GM18520 (cell line): ENCODE results near the gene TWIST2.

ENCODE experiments used
- ATAC-seq: cut with Tn5 transposase; IDR thresholded peaks from one replicate; pipeline ENCODE4 v1.9.1; 2021; ENCODE audit not compliant: unreplicated experiment

TWIST2 gene

DNA sequence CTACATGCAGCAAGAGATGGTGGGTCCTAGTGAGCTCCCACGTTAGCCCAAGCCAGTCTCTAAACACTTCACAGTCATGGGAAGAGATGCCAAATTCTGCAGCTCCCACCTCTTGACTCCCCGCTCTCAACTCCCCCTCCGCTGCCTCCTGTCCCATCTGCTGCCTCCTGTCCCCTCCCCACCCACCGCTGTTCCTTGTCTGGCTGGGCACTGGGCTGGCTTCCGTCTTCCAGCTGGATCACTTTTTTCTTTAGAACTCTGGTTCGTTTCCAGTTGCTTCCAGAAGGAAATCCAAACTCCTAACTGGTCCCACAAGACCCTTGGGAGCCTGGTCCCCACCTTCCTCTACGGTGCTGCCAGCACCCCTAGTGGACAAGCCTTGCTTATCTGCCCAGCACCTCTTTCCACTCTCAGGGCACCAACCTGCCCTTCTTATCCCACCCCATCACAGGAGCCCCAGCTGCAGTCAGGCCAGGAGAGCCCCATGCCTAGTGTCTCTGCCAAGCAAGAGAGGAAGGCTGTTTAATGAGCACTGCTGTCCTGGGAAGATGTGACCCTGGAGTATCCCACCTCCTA is 12.1 kb upstream of the TWIST2 start:
- no peak for ATAC-seq

GRCh38 chr2:238838786-238839327 is 9.0 kb upstream of the TWIST2 start:
- ATAC-seq: no peak

DNA sequence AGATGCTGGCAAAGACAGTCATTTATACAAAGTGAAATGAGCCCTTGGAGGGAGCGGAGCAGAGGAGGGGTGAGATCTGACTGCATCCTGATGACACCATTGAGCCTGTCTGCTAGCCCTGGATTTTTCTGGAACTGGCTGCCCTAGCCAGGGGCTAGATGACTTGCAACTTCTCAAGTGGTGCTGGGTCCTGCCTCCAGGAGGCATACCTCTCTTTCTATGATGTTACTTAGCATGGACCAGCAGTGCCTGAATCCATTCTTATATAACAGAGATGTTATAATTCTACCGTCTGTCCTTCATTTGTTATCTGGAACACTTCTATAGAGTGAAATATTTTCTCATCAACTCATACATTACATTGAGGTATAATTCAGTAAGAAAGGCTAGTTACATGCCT is 8.5 kb upstream of the TWIST2 start:
- no peak for ATAC-seq

- no peak for ATAC-seq
Observed at GRCh38 chr2:238841542-238842164, 6.2 kb upstream of the TWIST2 start.

DNA sequence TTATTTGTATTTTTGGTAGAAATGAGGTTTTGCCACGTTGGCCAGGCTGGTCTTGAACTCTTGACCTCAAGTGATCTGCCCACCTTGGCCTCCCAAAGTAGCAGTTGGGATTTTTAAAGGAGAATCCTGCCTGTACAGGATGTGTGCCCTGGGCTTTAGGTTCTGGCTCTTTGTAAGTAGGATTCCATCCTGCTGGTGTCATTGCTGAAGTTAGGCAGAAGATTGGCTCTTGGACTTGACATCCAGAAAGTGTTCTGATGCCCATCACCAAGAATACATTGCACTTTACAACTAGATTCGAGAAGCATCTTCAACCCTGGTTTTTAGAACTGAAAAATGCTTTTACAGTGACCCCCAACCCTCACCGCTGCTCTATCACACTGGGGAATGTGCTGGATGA is 4.4 kb upstream of the TWIST2 start:
- no peak for ATAC-seq

GRCh38 chr2:238845583-238846377 is 2.1 kb upstream of the TWIST2 start:
- ATAC-seq: no peak

- no peak for ATAC-seq
Observed at GRCh38 chr2:238846378-238846627, 1.6 kb upstream of the TWIST2 start.

DNA sequence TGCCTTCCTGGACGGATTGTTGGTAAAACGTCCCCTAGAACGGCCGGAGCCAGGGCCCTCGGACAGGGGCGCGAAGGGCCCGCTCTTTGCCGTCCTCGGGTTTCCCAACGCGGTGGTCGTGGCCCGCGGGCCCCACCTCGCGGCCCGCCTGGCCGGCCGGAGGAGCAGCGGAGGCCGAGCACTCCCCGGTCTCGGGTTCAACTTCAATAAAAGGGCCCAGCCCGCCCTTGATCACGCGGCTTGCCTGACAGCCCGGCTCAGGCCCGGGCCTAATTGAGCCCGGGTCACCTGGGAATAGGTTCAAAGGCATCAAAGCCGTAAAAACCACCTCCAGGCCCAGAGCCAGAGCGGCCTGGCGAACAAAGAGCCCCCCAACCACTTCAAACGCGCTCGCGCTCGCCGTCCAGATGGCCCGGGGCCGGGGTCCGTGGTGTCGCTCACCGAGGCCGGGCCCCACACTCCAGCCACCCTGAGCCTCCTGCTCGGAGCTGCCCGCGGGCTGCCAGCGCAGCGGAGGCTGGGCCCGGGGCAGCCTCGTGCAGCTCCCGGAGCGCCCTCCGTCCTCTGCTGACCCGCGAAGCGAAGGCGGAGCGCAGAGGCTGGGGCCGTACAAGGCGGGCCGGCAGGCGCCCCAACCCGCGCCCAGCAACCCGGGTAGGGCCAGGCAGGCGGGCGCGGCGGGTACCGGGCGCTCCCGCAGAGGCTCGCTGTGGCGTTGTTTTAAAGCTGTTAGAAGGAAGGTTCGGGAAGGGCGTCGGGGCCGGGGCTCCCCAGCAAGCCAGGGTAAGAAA is 1.1 kb upstream of the TWIST2 start:
- ATAC-seq: no peak

DNA sequence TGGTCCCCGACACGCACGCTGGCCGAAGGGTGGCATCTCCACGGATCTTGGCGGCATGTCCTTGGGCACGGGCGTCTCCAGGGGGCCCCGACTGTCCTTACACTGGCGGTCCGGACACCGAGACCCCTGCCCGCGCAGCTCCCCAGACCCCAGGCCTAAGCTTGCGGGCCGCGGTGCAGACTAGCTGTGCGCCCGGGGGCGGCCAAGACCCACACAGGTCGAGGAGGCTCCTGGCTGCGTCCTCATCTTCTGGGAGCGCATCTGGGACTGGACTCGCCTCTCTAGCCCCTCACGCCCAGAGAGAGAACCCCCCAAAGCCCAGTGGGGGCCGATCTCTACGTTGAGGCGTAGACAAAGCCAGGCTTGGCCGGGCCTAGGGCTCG is 475 bp upstream of the TWIST2 start:
- ATAC-seq: no peak

DNA sequence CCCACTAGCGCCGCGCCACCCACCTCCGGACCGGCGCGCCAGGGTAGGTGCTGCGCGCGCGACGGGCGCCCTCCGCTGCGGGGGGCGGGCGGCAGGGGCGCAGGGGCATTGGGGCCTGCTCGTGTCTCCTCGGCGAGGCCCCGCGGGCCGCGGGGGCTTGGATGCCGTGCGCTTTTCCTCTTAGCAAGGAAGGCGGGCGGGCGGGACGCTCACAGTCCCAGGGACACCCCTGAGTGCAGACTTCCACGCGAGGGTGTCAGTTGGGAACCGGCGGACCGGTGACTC is 748 bp downstream of the TWIST2 start:
- ATAC-seq: no peak

DNA sequence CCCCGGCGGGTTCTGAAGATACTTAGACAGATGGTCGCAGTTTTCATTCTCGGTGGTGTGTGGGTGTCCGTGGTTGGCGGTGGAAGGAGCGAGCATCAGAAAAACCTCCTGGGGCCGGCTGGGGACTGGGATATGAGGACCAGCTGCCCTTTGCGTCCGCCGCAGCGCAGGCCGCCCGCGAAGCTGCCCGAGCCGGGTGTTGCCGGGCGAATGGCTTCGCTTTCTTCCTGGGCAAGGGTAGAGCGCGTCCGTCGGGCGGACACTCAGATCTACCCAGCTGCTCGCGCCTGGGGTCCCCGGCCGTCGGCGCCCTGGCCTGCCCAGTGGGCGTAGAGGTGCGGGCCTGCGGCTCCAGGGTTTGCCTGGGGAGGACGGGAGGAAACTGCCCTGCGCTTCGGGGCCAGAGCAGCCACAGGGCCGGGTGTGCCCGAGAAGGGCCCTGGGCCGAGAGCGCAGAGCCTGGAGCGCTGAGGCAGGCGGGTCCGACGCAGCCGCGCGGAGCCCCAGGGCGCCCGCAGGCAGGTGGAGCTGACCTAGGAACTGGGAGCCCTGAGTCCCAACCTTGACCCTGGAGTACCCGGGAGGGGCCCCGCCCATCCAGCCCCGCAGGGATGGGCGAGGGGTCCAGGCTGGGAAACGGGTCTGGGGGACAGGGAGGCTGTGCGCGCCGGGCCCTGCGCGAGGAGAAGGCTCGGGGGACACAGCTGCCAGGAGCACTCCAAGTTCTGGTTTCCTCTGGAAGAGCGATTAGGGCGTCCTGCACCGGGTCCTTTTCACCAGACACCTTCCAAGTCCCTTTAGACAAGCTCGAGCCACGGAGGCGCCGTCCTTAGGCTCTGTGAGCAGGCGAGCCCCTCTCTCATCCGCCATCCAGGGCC is 1.3 kb downstream of the TWIST2 start:
- ATAC-seq: no peak

DNA sequence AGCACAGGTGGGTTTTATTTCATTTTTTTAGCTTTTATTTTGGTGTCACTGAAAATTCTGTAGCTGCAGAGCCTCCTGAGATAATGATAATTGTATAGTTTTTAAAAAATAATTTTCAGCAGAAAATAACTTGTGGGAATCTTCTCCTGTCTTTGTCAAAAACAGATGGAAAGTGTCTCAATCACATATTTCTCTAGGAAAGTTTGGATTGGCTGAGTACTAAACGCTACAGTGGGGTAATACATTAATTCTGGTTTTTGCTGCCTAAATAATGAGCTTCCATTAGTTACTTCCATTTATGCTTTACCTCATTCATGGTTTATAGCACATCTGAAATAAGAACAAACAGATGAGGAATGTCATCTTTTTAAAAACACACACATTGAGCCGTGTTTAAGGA is 2.2 kb downstream of the TWIST2 start:
- no peak for ATAC-seq

GRCh38 chr2:238851026-238851425 is 3.1 kb downstream of the TWIST2 start:
- no peak for ATAC-seq

DNA sequence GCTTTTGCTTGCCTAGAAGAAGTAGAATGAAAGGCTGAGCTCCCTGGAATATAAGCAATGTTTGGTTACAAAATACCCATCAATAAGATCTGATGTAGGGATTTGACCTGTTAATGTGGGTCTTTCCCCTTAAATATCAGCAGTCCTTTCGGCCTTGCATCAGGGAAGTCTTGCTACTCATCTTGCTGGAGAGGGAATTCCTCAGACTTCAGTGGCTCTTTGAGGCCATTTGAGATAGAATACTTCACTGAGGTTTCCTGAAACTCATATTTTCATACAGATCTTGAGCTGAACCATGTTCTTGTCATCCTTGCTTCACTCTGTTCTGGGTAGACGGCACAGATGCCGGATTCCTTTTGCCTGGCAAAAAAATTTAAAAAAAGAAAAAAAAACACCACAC is 3.9 kb downstream of the TWIST2 start:
- no peak for ATAC-seq

DNA sequence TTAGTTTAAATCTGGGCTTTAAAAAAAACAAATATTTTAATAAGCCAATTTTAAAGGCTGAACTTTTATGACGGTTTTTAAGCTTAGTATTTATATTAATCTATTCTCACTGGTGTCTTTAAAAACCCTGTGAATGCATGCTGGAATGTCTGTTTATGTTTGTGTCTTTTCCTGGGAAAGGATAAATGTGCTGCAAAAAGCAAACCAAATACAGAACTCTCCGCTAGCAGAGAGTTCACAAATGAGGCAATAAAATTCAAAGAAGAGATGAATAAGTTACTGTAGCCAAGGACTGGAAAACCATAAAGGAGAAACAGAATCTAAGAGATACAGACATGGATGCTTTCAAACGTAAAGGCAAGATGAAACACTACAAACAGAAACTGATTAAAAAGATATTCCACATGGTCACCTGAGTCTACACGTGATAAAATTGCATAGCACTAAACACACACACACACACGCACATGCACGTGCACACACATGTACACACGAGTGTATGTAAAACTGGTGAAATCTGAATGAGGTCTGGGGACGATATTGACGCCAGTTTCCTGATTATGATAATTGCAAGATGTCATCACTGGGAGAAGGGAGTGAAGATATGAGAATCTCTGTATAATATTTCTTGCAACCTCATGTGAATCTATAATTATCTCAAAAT is 4.5 kb downstream of the TWIST2 start:
- no peak for ATAC-seq

DNA sequence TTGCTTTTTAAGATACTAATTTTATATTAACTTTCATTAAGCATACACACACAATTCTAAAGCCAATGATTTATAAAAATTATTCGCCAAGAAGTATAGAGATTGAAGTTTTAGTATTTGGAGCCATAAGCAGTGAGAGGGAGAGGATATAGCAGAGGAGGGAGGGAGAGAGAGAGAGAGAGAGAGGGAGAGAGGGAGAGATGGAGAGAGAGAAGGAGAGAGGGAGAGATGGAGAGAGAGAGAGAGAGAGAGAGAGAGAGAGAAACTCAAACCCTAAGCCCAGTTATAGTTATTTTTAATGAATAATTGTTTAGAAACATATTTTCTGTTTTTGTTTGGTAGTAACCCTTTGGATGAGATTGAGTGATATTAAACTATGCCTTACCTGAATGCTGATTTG is 5.3 kb downstream of the TWIST2 start:
- no peak for ATAC-seq

DNA sequence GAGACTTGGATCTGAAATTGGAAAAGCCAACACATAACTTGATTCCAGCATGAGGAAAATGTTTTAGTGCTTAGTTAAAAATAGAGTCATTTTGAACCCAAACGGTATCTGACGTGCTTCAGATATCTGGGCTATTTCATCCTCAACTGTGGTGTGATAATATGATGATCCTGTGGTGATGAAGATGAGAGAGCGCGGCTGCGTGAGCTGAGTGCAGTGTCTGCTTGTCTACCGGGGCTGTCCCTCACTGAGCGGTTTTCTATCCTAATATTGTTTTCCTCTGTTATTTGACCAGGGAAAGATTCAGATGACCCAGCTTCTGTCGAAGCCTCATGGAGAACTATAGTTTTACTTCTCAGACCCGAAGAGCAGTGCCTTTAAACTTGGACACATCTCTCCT is 5.8 kb downstream of the TWIST2 start:
- no peak for ATAC-seq

GRCh38 chr2:238854246-238854645 is 6.4 kb downstream of the TWIST2 start:
- no peak for ATAC-seq

DNA sequence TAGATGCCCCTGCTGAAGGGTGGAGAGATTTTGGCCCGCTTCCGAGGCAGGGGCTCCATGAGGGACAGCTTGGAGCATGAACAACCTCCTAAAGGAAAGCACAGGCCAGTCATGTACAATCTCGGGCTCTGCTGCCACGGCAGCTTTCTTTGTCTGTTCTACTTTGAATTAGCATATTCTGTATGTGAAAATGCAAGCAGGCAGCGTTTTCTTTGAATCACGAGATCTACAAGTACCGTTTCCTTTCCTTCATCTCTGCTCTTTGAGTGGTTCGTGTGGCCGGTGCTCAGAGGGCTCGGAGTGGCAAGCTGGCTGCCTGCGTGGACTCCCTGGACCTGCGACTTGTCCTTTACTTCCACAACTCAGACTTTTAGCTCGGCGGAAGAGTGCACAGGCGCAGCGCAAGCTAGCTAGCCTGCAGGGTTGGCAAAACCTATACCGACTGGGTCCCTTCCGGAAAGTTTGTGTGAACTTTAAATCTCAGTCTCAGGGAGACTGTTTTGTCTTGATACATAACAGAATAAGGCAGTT is 6.9 kb downstream of the TWIST2 start:
- ATAC-seq: no peak

DNA sequence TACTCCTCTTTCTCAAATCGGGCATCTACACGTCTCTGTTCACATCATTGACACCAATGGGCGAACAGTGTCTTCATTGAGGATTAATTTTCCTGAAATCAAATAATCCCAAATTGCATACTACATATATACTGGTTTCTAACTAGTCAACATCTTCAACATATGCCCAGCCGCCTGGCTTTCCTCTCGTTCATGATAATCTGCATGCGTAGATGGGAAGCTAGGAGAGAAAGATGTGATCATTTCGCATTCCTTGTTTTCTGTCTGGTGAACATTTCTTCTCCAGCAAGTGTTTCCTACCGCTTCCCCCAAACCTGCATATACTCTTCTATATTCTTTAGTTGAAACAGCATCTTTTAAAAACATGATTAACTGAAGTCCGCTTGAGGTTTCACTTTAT is 7.4 kb downstream of the TWIST2 start:
- no peak for ATAC-seq
